ENCODE measurements around the gene ARHGAP18.

ARHGAP18 gene

DNA sequence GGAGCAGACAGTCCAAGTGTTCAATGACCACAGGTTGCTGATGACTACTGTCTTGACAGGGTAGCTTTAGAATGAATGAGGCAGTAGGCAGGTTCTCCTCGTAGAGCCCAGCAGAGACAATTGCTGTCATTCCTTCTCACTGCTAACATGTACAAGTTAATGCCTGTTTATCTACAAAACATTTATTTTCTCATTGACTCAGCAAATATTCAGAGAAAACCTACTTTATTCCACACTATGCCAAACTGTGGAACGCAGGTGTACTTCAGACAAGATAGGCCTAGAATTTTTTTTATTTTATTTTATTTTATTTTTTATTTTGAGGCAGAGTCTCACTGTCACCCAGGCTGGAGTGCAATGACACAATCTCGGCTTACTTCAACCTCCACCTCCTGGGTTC, 50.8 kb downstream of the ARHGAP18 start:
- peaks cover 10% of the 10 kb centered on the region for H3K4me1 ChIP-seq (ENCODE audit: control insufficient read depth, insufficient read depth, low read length)
- H3K36me3 ChIP-seq (ENCODE audit: control insufficient read depth in 2 of 2, insufficient read depth in 1 of 2, low read length in 2 of 2): no peaks in the 10 kb centered on the region
- POLR2A ChIA-PET: no interaction called here
- H3K4me3 ChIP-seq (ENCODE audit: low read depth, low read length): no peak overlapping the region
- no peak overlapping the region for H3K27ac ChIP-seq (ENCODE audit: extremely low read depth, low read depth, low read length)
- no peaks in the 10 kb centered on the region for H3K9me3 ChIP-seq (ENCODE audit: control insufficient read depth, insufficient read depth, low read depth, low read length)
- CTCF ChIA-PET: no interaction called here
- TF ChIP-seq PRDM1 (tag by site-specific recombination; IDR thresholded peaks at IDR 0.05): no peak
- no peak for TF ChIP-seq ELK4 (IDR thresholded peaks at IDR 0.05; ENCODE audit: borderline replicate concordance, low read depth, low read length)
- TF ChIP-seq ZNF2 (tag by site-specific recombination; IDR thresholded peaks at IDR 0.05): no peak

DNA sequence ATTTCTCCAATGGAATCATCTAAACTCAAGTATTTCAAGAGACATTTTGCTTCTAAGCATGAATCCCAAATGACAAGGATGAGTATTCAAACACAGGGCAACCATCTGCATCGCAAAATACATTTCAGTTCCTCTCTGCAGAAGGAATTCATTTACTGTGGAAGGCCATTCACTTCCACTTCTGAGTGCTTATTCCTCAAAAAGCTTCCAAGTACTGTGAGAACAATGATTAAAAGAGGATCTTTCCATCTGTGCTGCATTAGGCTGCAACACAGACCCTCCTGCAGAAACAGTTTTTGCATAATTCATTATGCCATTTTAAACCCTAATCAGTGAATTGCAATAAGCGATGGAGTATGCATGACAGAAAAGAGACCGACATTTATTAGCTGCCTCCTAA, 52.5 kb downstream of the ARHGAP18 start:
- Histone ChIP-seq H3K4me3 (ENCODE audit: low read depth, low read length) (no peak overlapping the region), H3K36me3 (ENCODE audit: control insufficient read depth in 2 of 2, insufficient read depth in 1 of 2, low read length in 2 of 2) (no peaks in the 10 kb centered on the region), H3K27ac (ENCODE audit: extremely low read depth, low read depth, low read length) (no peak overlapping the region), H3K9me3 (ENCODE audit: control insufficient read depth, insufficient read depth, low read depth, low read length) (no peaks in the 10 kb centered on the region), H3K4me1 (ENCODE audit: control insufficient read depth, insufficient read depth, low read length) (no peaks in the 10 kb centered on the region)
- ChIA-PET POLR2A (no interaction called here), CTCF (interaction anchor here (0.6 to 1.3 kb wide), 5 partner anchors 11 to 451 kb away, joined by 3 read pairs; no protein-coding TSS in a partner anchor)
- TF ChIP-seq ZNF654 (tag by site-specific recombination; IDR thresholded peaks at IDR 0.05; ENCODE audit: low read depth) (no peak), ZNF791 (tag by site-specific recombination; IDR thresholded peaks at IDR 0.05) (no peak), ZNF132 (tag by site-specific recombination; IDR thresholded peaks at IDR 0.05; ENCODE audit: borderline replicate concordance) (no peak), ZNF707 (tag by site-specific recombination; IDR thresholded peaks at IDR 0.05) (no peak), EGR2 (tag by site-specific recombination; IDR thresholded peaks at IDR 0.05; ENCODE audit: low read depth) (no peak), ZNF175 (tag by site-specific recombination; IDR thresholded peaks at IDR 0.05) (no peak), HOXD13 (CRISPR knock-in tag; IDR thresholded peaks at IDR 0.05; ENCODE audit: borderline replicate concordance) (no peak), ZNF792 (tag by site-specific recombination; IDR thresholded peaks at IDR 0.05) (no peak), BCL11B (tag by site-specific recombination; IDR thresholded peaks at IDR 0.05; ENCODE audit: low read depth) (no peak)
- TF ChIP-seq, protein P1, sequence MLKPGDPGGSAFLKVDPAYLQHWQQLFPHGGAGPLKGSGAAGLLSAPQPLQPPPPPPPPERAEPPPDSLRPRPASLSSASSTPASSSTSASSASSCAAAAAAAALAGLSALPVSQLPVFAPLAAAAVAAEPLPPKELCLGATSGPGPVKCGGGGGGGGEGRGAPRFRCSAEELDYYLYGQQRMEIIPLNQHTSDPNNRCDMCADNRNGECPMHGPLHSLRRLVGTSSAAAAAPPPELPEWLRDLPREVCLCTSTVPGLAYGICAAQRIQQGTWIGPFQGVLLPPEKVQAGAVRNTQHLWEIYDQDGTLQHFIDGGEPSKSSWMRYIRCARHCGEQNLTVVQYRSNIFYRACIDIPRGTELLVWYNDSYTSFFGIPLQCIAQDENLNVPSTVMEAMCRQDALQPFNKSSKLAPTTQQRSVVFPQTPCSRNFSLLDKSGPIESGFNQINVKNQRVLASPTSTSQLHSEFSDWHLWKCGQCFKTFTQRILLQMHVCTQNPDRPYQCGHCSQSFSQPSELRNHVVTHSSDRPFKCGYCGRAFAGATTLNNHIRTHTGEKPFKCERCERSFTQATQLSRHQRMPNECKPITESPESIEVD (tag by site-specific recombination; IDR thresholded peaks at IDR 0.05): no peak

DNA sequence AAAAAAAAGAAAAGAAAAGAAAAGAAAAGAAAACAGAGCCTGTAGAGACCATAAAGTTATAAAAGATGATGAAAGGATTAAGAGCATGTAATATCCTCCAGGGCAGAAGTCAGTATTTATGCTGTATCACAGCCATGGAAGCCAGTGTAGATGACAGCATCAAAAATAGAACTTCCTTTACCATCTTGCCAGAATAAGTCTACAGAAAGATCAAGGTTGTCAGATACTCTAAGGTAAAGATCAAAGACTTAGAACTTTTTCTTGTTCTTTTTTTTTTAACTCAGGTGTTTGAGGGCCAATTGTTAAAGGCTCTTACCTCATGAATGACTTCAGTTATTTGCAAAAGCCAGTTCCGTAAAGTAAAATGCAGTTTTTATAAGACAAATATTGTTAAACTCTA, 54.6 kb downstream of the ARHGAP18 start:
- H3K4me1 ChIP-seq (ENCODE audit: control insufficient read depth, insufficient read depth, low read length): no peaks in the 10 kb centered on the region
- H3K27ac ChIP-seq (ENCODE audit: extremely low read depth, low read depth, low read length): no peak overlapping the region
- no peaks in the 10 kb centered on the region for H3K9me3 ChIP-seq (ENCODE audit: control insufficient read depth, insufficient read depth, low read depth, low read length)
- CTCF ChIA-PET: interaction anchor here (1.0 to 2.4 kb wide), 2 partner anchors 57 to 74 kb away, joined by 3 to 16 read pairs; no protein-coding TSS in a partner anchor
- POLR2A ChIA-PET: no interaction called here
- H3K36me3 ChIP-seq (ENCODE audit: control insufficient read depth in 2 of 2, insufficient read depth in 1 of 2, low read length in 2 of 2): no peaks in the 10 kb centered on the region
- H3K4me3 ChIP-seq (ENCODE audit: low read depth, low read length): no peak overlapping the region
- TF ChIP-seq, protein P2, sequence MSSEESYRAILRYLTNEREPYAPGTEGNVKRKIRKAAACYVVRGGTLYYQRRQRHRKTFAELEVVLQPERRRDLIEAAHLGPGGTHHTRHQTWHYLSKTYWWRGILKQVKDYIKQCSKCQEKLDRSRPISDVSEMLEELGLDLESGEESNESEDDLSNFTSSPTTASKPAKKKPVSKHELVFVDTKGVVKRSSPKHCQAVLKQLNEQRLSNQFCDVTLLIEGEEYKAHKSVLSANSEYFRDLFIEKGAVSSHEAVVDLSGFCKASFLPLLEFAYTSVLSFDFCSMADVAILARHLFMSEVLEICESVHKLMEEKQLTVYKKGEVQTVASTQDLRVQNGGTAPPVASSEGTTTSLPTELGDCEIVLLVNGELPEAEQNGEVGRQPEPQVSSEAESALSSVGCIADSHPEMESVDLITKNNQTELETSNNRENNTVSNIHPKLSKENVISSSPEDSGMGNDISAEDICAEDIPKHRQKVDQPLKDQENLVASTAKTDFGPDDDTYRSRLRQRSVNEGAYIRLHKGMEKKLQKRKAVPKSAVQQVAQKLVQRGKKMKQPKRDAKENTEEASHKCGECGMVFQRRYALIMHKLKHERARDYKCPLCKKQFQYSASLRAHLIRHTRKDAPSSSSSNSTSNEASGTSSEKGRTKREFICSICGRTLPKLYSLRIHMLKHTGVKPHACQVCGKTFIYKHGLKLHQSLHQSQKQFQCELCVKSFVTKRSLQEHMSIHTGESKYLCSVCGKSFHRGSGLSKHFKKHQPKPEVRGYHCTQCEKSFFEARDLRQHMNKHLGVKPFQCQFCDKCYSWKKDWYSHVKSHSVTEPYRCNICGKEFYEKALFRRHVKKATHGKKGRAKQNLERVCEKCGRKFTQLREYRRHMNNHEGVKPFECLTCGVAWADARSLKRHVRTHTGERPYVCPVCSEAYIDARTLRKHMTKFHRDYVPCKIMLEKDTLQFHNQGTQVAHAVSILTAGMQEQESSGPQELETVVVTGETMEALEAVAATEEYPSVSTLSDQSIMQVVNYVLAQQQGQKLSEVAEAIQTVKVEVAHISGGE (tag by site-specific recombination; conservative IDR thresholded peaks at IDR 0.05; ENCODE audit: low read depth): no peak
- TF ChIP-seq, protein P3, sequence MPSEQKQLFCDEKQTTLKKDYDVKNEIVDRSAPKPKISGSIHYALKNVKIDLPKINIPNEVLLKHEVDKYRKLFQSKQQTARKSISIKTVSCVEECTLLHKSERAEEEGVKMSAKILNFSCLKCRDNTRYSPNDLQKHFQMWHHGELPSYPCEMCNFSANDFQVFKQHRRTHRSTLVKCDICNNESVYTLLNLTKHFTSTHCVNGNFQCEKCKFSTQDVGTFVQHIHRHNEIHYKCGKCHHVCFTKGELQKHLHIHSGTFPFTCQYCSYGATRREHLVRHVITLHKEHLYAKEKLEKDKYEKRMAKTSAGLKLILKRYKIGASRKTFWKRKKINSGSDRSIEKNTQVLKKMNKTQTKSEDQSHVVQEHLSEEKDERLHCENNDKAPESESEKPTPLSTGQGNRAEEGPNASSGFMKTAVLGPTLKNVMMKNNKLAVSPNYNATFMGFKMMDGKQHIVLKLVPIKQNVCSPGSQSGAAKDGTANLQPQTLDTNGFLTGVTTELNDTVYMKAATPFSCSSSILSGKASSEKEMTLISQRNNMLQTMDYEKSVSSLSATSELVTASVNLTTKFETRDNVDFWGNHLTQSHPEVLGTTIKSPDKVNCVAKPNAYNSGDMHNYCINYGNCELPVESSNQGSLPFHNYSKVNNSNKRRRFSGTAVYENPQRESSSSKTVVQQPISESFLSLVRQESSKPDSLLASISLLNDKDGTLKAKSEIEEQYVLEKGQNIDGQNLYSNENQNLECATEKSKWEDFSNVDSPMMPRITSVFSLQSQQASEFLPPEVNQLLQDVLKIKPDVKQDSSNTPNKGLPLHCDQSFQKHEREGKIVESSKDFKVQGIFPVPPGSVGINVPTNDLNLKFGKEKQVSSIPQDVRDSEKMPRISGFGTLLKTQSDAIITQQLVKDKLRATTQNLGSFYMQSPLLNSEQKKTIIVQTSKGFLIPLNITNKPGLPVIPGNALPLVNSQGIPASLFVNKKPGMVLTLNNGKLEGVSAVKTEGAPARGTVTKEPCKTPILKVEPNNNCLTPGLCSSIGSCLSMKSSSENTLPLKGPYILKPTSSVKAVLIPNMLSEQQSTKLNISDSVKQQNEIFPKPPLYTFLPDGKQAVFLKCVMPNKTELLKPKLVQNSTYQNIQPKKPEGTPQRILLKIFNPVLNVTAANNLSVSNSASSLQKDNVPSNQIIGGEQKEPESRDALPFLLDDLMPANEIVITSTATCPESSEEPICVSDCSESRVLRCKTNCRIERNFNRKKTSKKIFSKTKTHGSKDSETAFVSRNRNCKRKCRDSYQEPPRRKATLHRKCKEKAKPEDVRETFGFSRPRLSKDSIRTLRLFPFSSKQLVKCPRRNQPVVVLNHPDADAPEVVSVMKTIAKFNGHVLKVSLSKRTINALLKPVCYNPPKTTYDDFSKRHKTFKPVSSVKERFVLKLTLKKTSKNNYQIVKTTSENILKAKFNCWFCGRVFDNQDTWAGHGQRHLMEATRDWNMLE (tag by site-specific recombination; conservative IDR thresholded peaks at IDR 0.05; ENCODE audit: low read depth): no peak
- TF ChIP-seq, protein P4, sequence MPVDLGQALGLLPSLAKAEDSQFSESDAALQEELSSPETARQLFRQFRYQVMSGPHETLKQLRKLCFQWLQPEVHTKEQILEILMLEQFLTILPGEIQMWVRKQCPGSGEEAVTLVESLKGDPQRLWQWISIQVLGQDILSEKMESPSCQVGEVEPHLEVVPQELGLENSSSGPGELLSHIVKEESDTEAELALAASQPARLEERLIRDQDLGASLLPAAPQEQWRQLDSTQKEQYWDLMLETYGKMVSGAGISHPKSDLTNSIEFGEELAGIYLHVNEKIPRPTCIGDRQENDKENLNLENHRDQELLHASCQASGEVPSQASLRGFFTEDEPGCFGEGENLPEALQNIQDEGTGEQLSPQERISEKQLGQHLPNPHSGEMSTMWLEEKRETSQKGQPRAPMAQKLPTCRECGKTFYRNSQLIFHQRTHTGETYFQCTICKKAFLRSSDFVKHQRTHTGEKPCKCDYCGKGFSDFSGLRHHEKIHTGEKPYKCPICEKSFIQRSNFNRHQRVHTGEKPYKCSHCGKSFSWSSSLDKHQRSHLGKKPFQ (tag by site-specific recombination; IDR thresholded peaks at IDR 0.05): no peak
- no peak for TF ChIP-seq MZF1 (tag by site-specific recombination; IDR thresholded peaks at IDR 0.05; ENCODE audit: borderline replicate concordance)
